Fibroblast of skin of left biceps (primary cell): Measurements from ENCODE around the gene PRDX1.

ENCODE experiments used
- DNase-seq, 2 experiments: peaks; one replicate each; pipeline ENCODE4 v3.0.0-alpha.2; 2013; ENCODE audit warnings: low read depth in 2 of 2

Gene PRDX1

GRCh38 chr1:45521413-45522323, at the start of gene PRDX1:
PRDX1 (minus strand) TSS chr1:45521884; CDS start chr1:45519043, 2,841 bp downstream.
- peak; percentile 93 for DNase-seq

DNA sequence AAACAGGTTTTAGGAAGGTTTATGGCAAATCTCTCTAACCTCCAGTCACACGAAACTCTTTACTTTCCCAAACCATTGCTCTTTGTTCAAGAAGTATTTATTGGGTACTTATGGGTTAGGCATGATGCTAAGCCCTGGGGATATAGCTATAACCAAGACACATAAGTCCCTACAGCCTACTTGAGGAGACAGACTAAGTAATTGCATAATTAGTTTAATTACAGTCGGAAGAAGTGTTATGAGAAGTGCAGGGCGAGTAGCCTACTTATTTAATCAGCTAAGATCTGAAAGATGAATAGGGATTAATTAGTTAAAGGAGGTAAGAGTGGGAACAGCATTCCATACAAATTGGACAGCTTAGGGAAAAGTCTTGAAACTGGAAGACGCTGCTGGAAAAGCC, 48.9 kb upstream of the PRDX1 start:
- DNase-seq: no peak

- DNase-seq: peak in 1 of 2 experiments; percentile 21
Measured at GRCh38 chr1:45569962-45570581, 48.4 kb upstream of the PRDX1 start.

GRCh38 chr1:45569571-45569961, 47.9 kb upstream of the PRDX1 start:
- no peak for DNase-seq

- DNase-seq: no peak
Measured at GRCh38 chr1:45568421-45568820, 46.7 kb upstream of the PRDX1 start.

DNA sequence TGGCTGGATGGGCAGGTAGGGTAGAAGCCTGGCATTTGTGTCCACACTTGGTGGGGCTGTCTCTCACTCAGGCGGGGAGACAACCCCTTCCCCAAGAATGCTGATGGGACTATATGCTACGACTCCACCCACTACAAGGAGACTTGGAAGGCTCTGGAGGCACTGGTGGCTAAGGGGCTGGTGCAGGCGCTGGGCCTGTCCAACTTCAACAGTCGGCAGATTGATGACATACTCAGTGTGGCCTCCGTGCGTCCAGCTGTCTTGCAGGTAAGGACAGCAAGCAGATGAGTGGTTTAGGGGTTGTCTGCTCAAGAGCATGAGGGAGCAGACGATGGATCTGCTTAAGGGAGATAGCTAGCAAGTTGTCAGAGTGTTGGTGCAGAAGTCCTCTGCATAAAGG, 46.2 kb upstream of the PRDX1 start:
- no peak for DNase-seq

GRCh38 chr1:45566722-45567121, 45.0 kb upstream of the PRDX1 start:
- no peak for DNase-seq

DNA sequence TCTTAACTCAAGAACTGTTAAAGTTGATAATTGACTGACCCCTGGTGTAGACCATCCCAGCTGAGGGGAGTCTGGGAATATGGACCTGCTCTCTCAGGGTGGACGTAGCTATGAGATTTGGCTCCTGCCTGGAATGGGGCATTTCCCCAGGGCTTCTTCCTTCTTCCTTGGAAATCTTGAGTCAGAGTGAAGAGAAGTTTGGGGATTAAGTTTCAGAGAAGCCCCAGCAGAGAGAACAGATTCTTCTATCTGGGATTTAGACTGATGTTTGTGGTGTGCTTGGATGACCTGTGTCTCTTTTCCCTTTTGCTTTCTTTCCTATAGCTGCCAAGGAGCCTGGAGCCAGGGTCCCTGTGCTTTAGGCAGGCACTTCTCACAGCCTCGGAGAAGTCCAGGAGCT, 42.2 kb upstream of the PRDX1 start:
- no peak for DNase-seq

DNA sequence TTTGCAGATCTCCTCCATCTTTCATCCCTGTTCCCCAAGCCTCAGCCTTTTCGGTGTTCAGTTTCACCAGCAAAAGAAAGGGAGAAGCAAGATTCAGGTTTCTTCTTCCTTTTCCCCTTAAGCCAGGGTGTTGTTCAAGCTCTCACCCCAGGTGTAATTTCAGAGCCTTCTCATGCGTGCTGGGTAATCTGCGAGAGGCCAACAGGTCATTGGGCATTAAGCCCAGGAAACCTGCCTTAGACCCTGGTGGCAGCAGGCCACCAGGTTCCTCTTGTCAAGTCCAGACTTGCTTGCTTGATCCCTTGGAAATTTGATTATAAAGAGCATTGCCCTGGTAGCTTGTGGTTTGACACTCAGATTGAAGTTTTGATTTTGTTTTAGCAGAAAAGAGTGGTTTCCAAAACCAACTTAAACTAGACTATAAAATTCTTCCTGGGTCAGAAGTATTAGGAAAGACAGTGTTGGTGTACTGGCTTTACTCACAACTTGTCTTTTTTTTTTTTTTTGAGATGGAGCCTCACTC, 35.8 kb upstream of the PRDX1 start:
- DNase-seq: no peak

- DNase-seq: no peak
Measured at GRCh38 chr1:45554198-45554597, 32.5 kb upstream of the PRDX1 start.

DNA sequence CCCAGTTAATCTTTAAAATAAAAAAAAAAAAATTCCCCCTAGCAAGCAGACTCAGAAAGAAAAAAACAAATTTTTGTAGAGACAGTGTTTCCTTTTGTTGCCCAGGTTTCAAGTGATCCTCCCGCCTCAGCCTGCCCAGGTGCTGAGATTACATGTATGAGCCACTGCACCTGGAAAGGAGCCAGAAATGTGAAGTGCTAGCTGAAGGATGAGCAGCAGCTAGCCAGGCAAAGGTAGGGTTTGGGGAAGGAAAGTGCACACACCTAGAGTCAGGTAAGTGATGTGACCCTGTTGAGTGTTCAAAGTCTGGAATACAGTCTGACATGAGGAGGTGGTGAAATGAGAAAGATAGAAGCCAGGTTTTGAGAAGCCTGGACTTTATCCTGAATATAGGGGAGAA, 30.6 kb upstream of the PRDX1 start:
- DNase-seq: no peak

GRCh38 chr1:45551684-45552083, 30.0 kb upstream of the PRDX1 start:
- no peak for DNase-seq

- peak; percentile 59 for DNase-seq
Measured at GRCh38 chr1:45550401-45551351, 29.0 kb upstream of the PRDX1 start, which contains the start of gene AKR1A1. AKR1A1 (plus strand) TSS chr1:45550826; CDS start chr1:45561795, 10,969 bp downstream.

- no peak for DNase-seq
Measured at GRCh38 chr1:45545553-45546310, 24.0 kb upstream of the PRDX1 start.

DNA sequence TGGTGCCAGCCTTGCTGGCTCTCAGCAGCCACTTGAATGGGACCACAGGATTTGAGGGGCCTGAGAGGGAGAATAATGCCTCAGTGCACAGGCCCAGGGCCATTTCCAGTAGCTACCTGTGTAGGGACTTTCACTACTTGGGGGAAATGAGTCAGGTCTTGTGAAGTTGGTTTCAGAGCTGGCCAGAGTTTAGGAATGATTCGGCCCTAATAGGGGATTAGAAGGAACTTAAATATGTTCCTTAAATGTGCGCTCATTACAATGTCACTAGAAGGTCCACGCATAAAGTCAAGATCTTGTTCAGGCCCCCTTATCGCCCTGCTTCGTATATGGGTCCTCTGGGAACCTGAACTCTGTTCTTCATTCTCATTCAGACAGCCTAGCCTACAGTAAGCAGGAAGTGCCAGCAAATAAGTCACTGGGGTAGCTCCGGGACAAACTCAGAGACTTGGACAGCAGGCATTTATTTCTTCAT, 23.4 kb upstream of the PRDX1 start:
- no peak for DNase-seq

GRCh38 chr1:45544530-45544929, 22.8 kb upstream of the PRDX1 start:
- DNase-seq: no peak

DNA sequence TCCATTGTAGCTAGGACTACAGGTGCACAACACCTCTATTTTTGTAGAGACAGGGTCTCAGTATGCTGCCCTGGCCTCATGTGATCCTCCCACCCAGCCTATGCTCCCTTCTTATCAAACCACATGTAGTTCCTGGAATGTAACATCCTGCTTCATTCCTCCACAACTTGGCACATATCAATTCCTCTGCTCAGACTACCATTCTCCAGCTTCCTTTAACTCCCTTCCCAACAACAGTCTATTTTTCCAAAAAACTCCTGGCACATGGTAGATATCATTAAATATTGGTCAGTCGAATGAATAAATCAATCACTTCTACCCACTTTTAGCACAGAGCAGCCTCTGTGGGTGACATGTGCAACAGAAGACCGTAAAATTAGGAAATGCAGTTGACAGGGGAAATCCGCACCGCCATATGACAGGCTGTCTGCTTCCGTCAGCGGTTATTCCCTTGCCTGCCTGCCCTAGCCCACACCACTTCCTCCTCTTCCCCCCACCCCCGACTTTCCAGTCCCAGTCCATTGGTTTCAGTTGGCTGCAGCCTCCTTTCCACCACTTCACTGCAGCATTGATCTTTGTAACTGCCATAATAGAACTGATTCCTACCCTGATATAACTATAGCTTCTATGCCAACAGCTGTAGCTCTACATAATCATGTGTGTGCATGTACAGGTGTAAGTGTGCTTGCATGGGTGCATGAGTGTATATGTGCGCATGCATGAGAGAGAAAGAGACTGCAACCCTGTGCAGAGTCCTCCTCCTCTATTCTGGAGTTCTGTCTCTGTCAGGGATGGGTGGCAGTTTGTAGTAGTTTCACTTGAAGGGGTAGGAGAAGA, 22.1 kb upstream of the PRDX1 start:
- DNase-seq: no peak

DNA sequence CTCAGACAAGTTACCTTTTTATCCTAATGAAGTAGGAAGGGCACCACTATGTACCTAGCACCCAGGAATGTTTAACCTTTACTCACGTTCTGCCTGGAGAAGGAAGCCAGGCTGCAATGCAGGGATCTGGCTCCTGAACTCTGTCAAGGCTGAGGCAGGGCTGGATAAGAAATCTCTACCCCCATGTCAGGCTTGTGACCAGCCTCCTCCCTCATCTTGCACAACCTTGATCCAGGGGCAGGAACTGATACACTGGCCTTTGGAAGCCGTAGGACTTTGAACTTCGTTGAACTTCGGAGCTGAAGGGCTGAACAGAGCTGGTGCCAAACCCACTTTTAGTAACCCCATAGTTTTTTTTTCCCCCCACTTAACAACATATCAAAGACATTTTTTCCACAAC, 20.9 kb upstream of the PRDX1 start:
- no peak for DNase-seq

DNA sequence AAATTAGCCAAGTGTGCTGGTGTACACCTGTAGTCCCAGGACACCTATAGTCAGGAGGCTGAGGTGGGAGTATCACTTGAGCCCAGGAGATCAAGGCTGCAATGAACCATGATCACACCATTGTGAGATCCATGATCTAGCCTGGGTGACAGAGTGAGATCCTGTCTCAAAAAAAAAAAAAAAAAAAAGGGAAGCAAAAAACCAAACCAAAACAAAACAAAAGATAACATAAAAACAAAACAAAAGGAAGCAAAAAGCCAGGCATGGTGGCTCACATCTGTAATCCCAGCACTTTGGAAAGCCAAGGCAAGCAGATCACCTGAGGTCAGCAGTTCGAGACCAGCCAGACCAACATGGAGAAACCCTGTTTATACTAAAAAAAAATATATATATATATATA, 19.5 kb upstream of the PRDX1 start:
- no peak for DNase-seq

DNA sequence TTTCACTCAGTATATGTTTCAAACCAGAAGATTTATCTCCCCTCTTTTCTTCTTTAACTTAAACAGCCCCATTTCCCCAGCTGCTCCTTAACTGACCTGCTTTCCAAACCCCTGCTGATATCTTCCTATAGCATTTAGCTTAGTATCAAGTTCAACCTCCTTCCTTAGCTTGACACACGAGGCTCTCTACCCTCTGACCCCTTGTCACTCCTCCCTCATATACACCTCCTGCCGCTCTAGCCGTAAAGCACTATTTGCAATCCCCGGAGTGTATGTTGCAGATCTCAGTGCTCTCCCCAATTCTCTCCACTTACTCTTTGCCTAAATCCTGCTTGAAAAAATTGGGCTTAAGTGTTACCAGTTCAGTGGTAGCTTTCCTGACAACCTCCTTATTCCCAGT, 15.2 kb upstream of the PRDX1 start:
- no peak for DNase-seq
